Neural cell (in vitro differentiated cells): ENCODE results near the gene BLNK. TPM values are rescaled to one million over a fixed set of nuclear protein-coding genes. Genes with fewer than 3 reads are reported as not detected.

Experiments
- H2AFZ ChIP-seq: fragments of 200-600, 300-800 bp; sonication (generic), shearing (Covaris generic); 2 replicates; pipeline ENCODE4 v1.6.0; 2014; ENCODE audit warnings: low read depth, mild to moderate bottlenecking, antibody characterized with exemption, low read length, moderate library complexity
- H3F3A ChIP-seq: fragments of 200-600 bp; shearing (Covaris generic); 2 replicates; pipeline ENCODE4 v1.6.1; 2016; ENCODE audit warnings: mild to moderate bottlenecking, moderate library complexity, mixed read lengths, antibody characterized with exemption, low read length; ENCODE audit not compliant: insufficient read depth, poor library complexity, severe bottlenecking
- H3K27ac ChIP-seq: fragments of 200-600, 300-800 bp; sonication (generic), shearing (Covaris generic); 2 replicates; pipeline ENCODE4 v1.5.1; 2014; ENCODE audit warnings: mild to moderate bottlenecking, low read length, moderate library complexity
- H3K27me3 ChIP-seq: fragments of 300-800, 200-600 bp; sonication (generic), shearing (Covaris generic); 2 replicates; pipeline ENCODE4 v1.6.0; 2014; ENCODE audit warnings: mild to moderate bottlenecking, low read depth, low read length, moderate library complexity; ENCODE audit not compliant: insufficient read depth
- H3K36me3 ChIP-seq: fragments of 300-800, 200-600 bp; sonication (generic), shearing (Covaris generic); 2 replicates; pipeline ENCODE4 v1.5.1; 2014; ENCODE audit warnings: mild to moderate bottlenecking, antibody characterized with exemption, low read length, moderate library complexity; ENCODE audit not compliant: insufficient read depth
- H3K4me2 ChIP-seq: fragments of 300-800, 200-600 bp; sonication (generic), shearing (Covaris generic); 2 replicates; pipeline ENCODE4 v1.6.0; 2014; ENCODE audit warnings: mild to moderate bottlenecking, low read length
- H3K4me3 ChIP-seq: fragments of 300-800, 200-600 bp; sonication (generic), shearing (Covaris generic); 2 replicates; pipeline ENCODE4 v1.5.1; 2014; ENCODE audit warnings: mild to moderate bottlenecking, low read length, moderate library complexity
- H3K79me2 ChIP-seq: fragments of 200-600 bp; shearing (Covaris generic); replicated peaks from 2 replicates; pipeline ENCODE4 v1.6.0; 2014; ENCODE audit warnings: mild to moderate bottlenecking, low read length, moderate library complexity; ENCODE audit not compliant: insufficient read depth
- H3K9ac ChIP-seq: fragments of 300-800, 200-600 bp; sonication (generic), shearing (Covaris generic); 2 replicates; pipeline ENCODE4 v1.6.1; 2016; ENCODE audit warnings: mild to moderate bottlenecking, low read length, mixed read lengths
- H3K9me2 ChIP-seq: fragments of 200-600 bp; shearing (Covaris generic); 2 replicates; pipeline ENCODE4 v1.6.1; 2016; ENCODE audit warnings: mild to moderate bottlenecking, low read length, mixed read lengths; ENCODE audit not compliant: insufficient read depth
- H3K9me3 ChIP-seq: fragments of 200-600, 300-800 bp; sonication (generic), shearing (Covaris generic); 2 replicates; pipeline ENCODE4 v1.6.1; 2016; ENCODE audit warnings: mild to moderate bottlenecking, mixed run types, low read length, moderate library complexity, mixed read lengths
- H4K20me1 ChIP-seq: fragments of 200-600 bp; shearing (Covaris generic); 2 replicates; pipeline ENCODE4 v1.6.1; 2016; ENCODE audit warnings: mild to moderate bottlenecking, mixed run types; ENCODE audit not compliant: insufficient read depth
- CTCF ChIP-seq: fragments of 450-650 bp; IDR thresholded peaks from 2 replicates; pipeline ENCODE4 v1.5.1; 2014; ENCODE audit warnings: antibody characterized with exemption, mild to moderate bottlenecking, moderate library complexity; ENCODE audit not compliant: poor library complexity, severe bottlenecking
- EP300 ChIP-seq: fragments of 450-650 bp; conservative IDR thresholded peaks from 2 replicates; pipeline ENCODE4 v1.6.1; 2014; ENCODE audit warnings: antibody characterized with exemption, mild to moderate bottlenecking, moderate library complexity; ENCODE audit not compliant: poor library complexity, severe bottlenecking
- EZH2 ChIP-seq: fragments of 200-600, 300-800 bp; shearing (Covaris generic), sonication (generic); IDR thresholded peaks from 2 replicates; pipeline ENCODE4 v1.6.1; 2014; ENCODE audit warnings: antibody characterized with exemption, low read length, borderline replicate concordance, mild to moderate bottlenecking; ENCODE audit not compliant: insufficient read depth, poor library complexity, severe bottlenecking
- MXI1 ChIP-seq: fragments of 450-650 bp; conservative IDR thresholded peaks from 2 replicates; pipeline ENCODE4 v1.6.1; 2014; ENCODE audit warnings: antibody characterized with exemption, mild to moderate bottlenecking; ENCODE audit not compliant: poor library complexity, severe bottlenecking
- POLR2AphosphoS5 ChIP-seq: IDR thresholded peaks from 2 replicates; pipeline ENCODE4 v1.6.1; 2012
- RAD21 ChIP-seq: fragments of 450-650 bp; conservative IDR thresholded peaks from 2 replicates; pipeline ENCODE4 v1.6.1; 2014; ENCODE audit warnings: antibody characterized with exemption, mild to moderate bottlenecking, moderate library complexity
- REST ChIP-seq: IDR thresholded peaks from 2 replicates; pipeline ENCODE4 v1.6.1; 2012; ENCODE audit warnings: borderline replicate concordance
- SMC3 ChIP-seq: fragments of 450-650 bp; conservative IDR thresholded peaks from 2 replicates; pipeline ENCODE4 v1.6.1; 2014; ENCODE audit warnings: antibody characterized with exemption, mild to moderate bottlenecking, moderate library complexity; ENCODE audit not compliant: poor library complexity
- TAF1 ChIP-seq: IDR thresholded peaks from 2 replicates; pipeline ENCODE4 v1.6.1; 2012; ENCODE audit warnings: low read depth
- polyA plus RNA-seq: library from polyadenylated mRNA; depleted of rRNA; stranded (reverse); fragments of >200 nt; gene quantifications from 2 replicates; pipeline ENCODE4 v1.2.3, GENCODE V29; 2014

BLNK gene
- polyA plus RNA-seq, 1 donor from 2014 or later, result not detected

GRCh38 chr10:96266118-96266770 is 5.1 kb downstream of the BLNK start:
- Histone ChIP-seq H3K27me3 (no peaks in the 10 kb centered on the region), H3K4me2 (no peak overlapping the region), H3F3A (no peaks in the 10 kb centered on the region), H3K36me3 (no peaks in the 10 kb centered on the region), H2AFZ (no peak overlapping the region), H3K4me3 (no peak overlapping the region), H3K9me3 (no peaks in the 10 kb centered on the region), H4K20me1 (no peaks in the 10 kb centered on the region), H3K9ac (no peak overlapping the region), H3K27ac (no peak overlapping the region), H3K79me2 (no peaks in the 10 kb centered on the region), H3K9me2 (no peaks in the 10 kb centered on the region)
- TF ChIP-seq TAF1 (no peak), MXI1 (no peak), EP300 (no peak), CTCF (no peak), SMC3 (no peak), POLR2AphosphoS5 (no peak), EZH2 (no peak), RAD21 (no peak), REST (no peak)

GRCh38 chr10:96264938-96265337 is 6.4 kb downstream of the BLNK start:
- no peaks in the 10 kb centered on the region for H3K36me3 ChIP-seq
- H4K20me1 ChIP-seq, result no peaks in the 10 kb centered on the region
- H3K4me2 ChIP-seq, result no peak overlapping the region
- H3K27ac ChIP-seq, result no peak overlapping the region
- no peaks in the 10 kb centered on the region for H3K9me2 ChIP-seq
- H2AFZ ChIP-seq, result no peak overlapping the region
- no peak for TF ChIP-seq MXI1
- no peak for TF ChIP-seq POLR2AphosphoS5
- no peak for TF ChIP-seq TAF1
- no peak for TF ChIP-seq EZH2
- no peak for TF ChIP-seq CTCF
- TF ChIP-seq REST, result no peak
- no peak for TF ChIP-seq EP300
- no peak for TF ChIP-seq RAD21
- TF ChIP-seq SMC3, result no peak
- no peak overlapping the region for H3K4me3 ChIP-seq
- H3K27me3 ChIP-seq, result no peaks in the 10 kb centered on the region
- H3K79me2 ChIP-seq, result no peaks in the 10 kb centered on the region
- no peak overlapping the region for H3K9ac ChIP-seq
- H3F3A ChIP-seq, result no peaks in the 10 kb centered on the region
- no peaks in the 10 kb centered on the region for H3K9me3 ChIP-seq
